PC-3 (cell line): Measurements from ENCODE around the gene SDK2.

Experiments
- EZH2 ChIP-seq: fragments of 300-600 bp; sonication (generic); IDR thresholded peaks from one replicate; pipeline ENCODE4 v1.6.1; 2017; ENCODE audit warnings: antibody characterized with exemption, mild to moderate bottlenecking, low read length; ENCODE audit not compliant: unreplicated experiment
- TF ChIP-seq, protein P1 (sequence below): fragments of 300-600 bp; sonication (generic); conservative IDR thresholded peaks from 2 replicates; pipeline ENCODE4 v1.5.1; 2017; ENCODE audit warnings: antibody characterized with exemption, low read depth, mild to moderate bottlenecking, low read length

DNA sequence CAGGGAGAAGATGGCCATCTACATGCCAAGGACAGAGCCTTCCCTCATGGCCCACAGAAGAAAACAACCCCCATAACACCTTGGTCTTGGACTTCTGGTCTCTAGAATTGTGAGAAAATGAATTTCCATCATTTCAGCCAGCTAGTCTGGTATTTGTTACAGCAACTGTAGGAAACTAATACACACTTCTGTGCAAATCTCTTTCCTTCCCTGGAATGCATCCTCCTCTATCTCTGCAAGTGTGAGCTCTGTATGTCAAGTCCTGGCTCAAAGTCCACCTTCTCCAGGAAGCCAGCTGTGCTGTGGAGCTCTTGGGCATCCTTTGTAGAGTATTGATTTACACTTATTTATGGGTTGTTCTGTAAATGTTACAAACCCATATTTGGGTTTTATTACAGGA, 89.7 kb downstream of the SDK2 start:
- TF ChIP-seq, protein P1, sequence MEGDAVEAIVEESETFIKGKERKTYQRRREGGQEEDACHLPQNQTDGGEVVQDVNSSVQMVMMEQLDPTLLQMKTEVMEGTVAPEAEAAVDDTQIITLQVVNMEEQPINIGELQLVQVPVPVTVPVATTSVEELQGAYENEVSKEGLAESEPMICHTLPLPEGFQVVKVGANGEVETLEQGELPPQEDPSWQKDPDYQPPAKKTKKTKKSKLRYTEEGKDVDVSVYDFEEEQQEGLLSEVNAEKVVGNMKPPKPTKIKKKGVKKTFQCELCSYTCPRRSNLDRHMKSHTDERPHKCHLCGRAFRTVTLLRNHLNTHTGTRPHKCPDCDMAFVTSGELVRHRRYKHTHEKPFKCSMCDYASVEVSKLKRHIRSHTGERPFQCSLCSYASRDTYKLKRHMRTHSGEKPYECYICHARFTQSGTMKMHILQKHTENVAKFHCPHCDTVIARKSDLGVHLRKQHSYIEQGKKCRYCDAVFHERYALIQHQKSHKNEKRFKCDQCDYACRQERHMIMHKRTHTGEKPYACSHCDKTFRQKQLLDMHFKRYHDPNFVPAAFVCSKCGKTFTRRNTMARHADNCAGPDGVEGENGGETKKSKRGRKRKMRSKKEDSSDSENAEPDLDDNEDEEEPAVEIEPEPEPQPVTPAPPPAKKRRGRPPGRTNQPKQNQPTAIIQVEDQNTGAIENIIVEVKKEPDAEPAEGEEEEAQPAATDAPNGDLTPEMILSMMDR = no peak
- TF ChIP-seq EZH2 = no peak
